NT2/D1 (cell line): ENCODE results near the gene RPL7A.

ENCODE experiments used
- SUZ12 ChIP-seq: IDR thresholded peaks from 2 replicates; pipeline ENCODE4 v1.6.1; 2011; ENCODE audit not compliant: insufficient read length, insufficient read depth; ENCODE audit errors: extremely low read depth
- YY1 ChIP-seq: IDR thresholded peaks from 2 replicates; pipeline ENCODE4 v1.6.1; 2011; ENCODE audit not compliant: insufficient read length, insufficient read depth
- ZNF274 ChIP-seq: IDR thresholded peaks from 2 replicates; pipeline ENCODE4 v1.6.1; 2011; ENCODE audit warnings: mild to moderate bottlenecking, low read depth, low read length

- TF ChIP-seq ZNF274 (no peak), YY1 (no peak), SUZ12 (no peak)
These were observed 27.2 kb downstream of the RPL7A start for GRCh38 chr9:133375116-133375723.
